B cell (primary cell): ENCODE data around the gene CUL9. TPM values are rescaled to one million over a fixed set of nuclear protein-coding genes. Genes with fewer than 3 reads are reported as not detected.

Experiments used
- ATAC-seq: fragments of 200-7000 bp; cut with Tn5 transposase; one replicate; pipeline ENCODE4 v1.10.0; 2021; ENCODE audit warnings: low read depth, mild to moderate bottlenecking, moderate number of reproducible peaks, moderate library complexity
- CTCF ChIA-PET: fragments of 350-600 bp; sonication (Branson Sonifier 250); formaldehyde crosslinking; loops from one replicate; lab custom pipeline; 2021; ENCODE audit warnings: antibody characterized with exemption, inconsistent platforms; lab: Charles Lee
- POLR2A ChIA-PET: fragments of 350-600 bp; sonication (Branson Sonifier 250); formaldehyde crosslinking; loops from one replicate; lab custom pipeline; 2021; ENCODE audit warnings: antibody characterized with exemption; lab: Charles Lee
- DNase-seq: peaks from one replicate; pipeline ENCODE4 v3.0.0; 2013
- H2AFZ ChIP-seq: 2 replicates; pipeline ENCODE4 v1.6.1; 2012; ENCODE audit warnings: mild to moderate bottlenecking, low read depth, low read length; ENCODE audit not compliant: insufficient read depth, poor library complexity, severe bottlenecking
- H3K27ac ChIP-seq, 2 donors: 1 replicate in 1 of 2; 2 replicates in 1 of 2; pipeline ENCODE4 v1.5.1; 2012 to 2013; ENCODE audit warnings: low read length in 2 of 2, mild to moderate bottlenecking in 2 of 2, moderate library complexity in 1 of 2
- H3K27me3 ChIP-seq, 4 experiments: fragments of 200-600 bp in 1 of 4; sonication (generic) in 1 of 4; replicated peaks in 1 of 4; 1 replicate in 2 of 4; 2 replicates in 2 of 4; pipeline versions ENCODE4 v1.6.1 to v1.7.0; 2013 to 2016; ENCODE audit warnings: low read length in 3 of 4, mild to moderate bottlenecking in 2 of 4, mixed read lengths in 1 of 4, moderate library complexity in 1 of 4; ENCODE audit not compliant: insufficient read depth in 4 of 4, control insufficient read depth in 3 of 4; ENCODE audit errors: control extremely low read depth in 1 of 4
- H3K36me3 ChIP-seq, 2 experiments: replicated peaks in 1 of 2; 1 replicate in 1 of 2; 2 replicates in 1 of 2; pipeline versions ENCODE4 v1.6.1 to v1.7.1; 2013; ENCODE audit warnings: low read length in 1 of 2; ENCODE audit not compliant: insufficient read depth in 2 of 2, control insufficient read depth in 1 of 2; ENCODE audit errors: control extremely low read depth in 1 of 2, extremely low read depth in 1 of 2
- H3K4me1 ChIP-seq, 2 donors: fragments of 200-600 bp in 1 of 2; sonication (generic) in 1 of 2; 1 replicate in 1 of 2; 2 replicates in 1 of 2; pipeline versions ENCODE4 v1.5.1 to v1.6.1; 2013 to 2017; ENCODE audit warnings: low read length in 2 of 2; ENCODE audit not compliant: control insufficient read depth in 2 of 2, insufficient read depth in 2 of 2
- H3K4me2 ChIP-seq: replicated peaks from 2 replicates; pipeline ENCODE3; 2012; ENCODE audit warnings: mild to moderate bottlenecking, low read depth, low read length; ENCODE audit not compliant: poor library complexity, severe bottlenecking
- H3K4me3 ChIP-seq, 5 experiments: fragments of 200-600 bp in 1 of 5; sonication (generic) in 1 of 5; 1 replicate in 3 of 5; 2 replicates in 2 of 5; pipeline versions ENCODE4 v1.5.1 to v1.7.0; 2011 to 2016; ENCODE audit warnings: low read length in 4 of 5, mild to moderate bottlenecking in 4 of 5, low read depth in 2 of 5, control low read depth in 1 of 5, moderate library complexity in 1 of 5; ENCODE audit not compliant: insufficient read depth in 1 of 5; ENCODE audit errors: control extremely low read depth in 1 of 5, extremely low read depth in 1 of 5
- H3K79me2 ChIP-seq: fragments of 200-600 bp; sonication (generic); one replicate; pipeline ENCODE4 v1.6.0; 2016; ENCODE audit warnings: low read length; ENCODE audit not compliant: control insufficient read depth, insufficient read depth
- H3K9ac ChIP-seq: fragments of 200-600 bp; sonication (generic); 2 replicates; pipeline ENCODE4 v1.6.1; 2017; ENCODE audit warnings: mild to moderate bottlenecking, low read length, moderate library complexity
- H3K9me3 ChIP-seq, 3 donors: one replicate each; pipeline versions ENCODE4 v1.6.1 to v1.7.1; 2013; ENCODE audit warnings: low read length in 2 of 3; ENCODE audit not compliant: control insufficient read depth in 2 of 3, insufficient read depth in 1 of 3; ENCODE audit errors: control extremely low read depth in 1 of 3
- H4K20me1 ChIP-seq: 2 replicates; pipeline ENCODE4 v1.6.0; 2012; ENCODE audit warnings: mild to moderate bottlenecking, low read length; ENCODE audit not compliant: insufficient read depth, control insufficient read depth, poor library complexity, severe bottlenecking
- H3K27ac Mint-ChIP-seq: one replicate; pipeline ENCODE4 v1.8.0; 2021; ENCODE audit warnings: mixed read lengths
- H3K27me3 Mint-ChIP-seq: one replicate; pipeline ENCODE4 v1.8.0; 2021; ENCODE audit warnings: mixed read lengths
- H3K4me1 Mint-ChIP-seq: one replicate; pipeline ENCODE4 v1.8.0; 2021; ENCODE audit warnings: mixed read lengths
- H3K4me3 Mint-ChIP-seq: one replicate; pipeline ENCODE4 v1.8.0; 2021; ENCODE audit warnings: mixed read lengths
- H3K9me3 Mint-ChIP-seq: one replicate; pipeline ENCODE4 v1.8.0; 2022; ENCODE audit warnings: mixed read lengths; ENCODE audit not compliant: insufficient read depth
- EZH2 ChIP-seq: IDR thresholded peaks from 2 replicates; pipeline ENCODE4 v1.6.1; 2012; ENCODE audit warnings: borderline replicate concordance, low read depth, mild to moderate bottlenecking, moderate library complexity, low read length; ENCODE audit not compliant: insufficient read depth, poor library complexity, severe bottlenecking
- WGBS: methylation state at CpG from one replicate; pipeline ENCODE4 v1.1.5; 2013; ENCODE audit warnings: missing lambda C conversion rate; ENCODE audit not compliant: insufficient coverage; 5-methylcytosine and 5-hydroxymethylcytosine counted together
- intact Hi-C: fragments of 100-400 bp; cut with micrococcal nuclease; formaldehyde crosslinking; loops from one replicate; pipeline ENCODE4 v1.10.0; 2022
- polyA plus RNA-seq: library from polyadenylated mRNA; depleted of rRNA; stranded (reverse); fragments of >200 nt; gene quantifications from 2 replicates; pipeline ENCODE4 v1.2.3, GENCODE V29; 2012
- total RNA-seq, 2 donors: library from RNA; stranded (reverse); fragments of 120-200 nt in 1 of 2; gene quantifications; 1 replicate in 1 of 2; 2 replicates in 1 of 2; pipeline versions ENCODE4 v1.2.3 to v1.2.4, GENCODE V29; 2013 to 2022
- TF ChIP-seq, protein P1 (sequence below): fragments of 200-600 bp; IDR thresholded peaks from one replicate; pipeline ENCODE4 v1.8.0; 2022; ENCODE audit warnings: antibody characterized with exemption, mild to moderate bottlenecking

The CUL9 gene
- total and polyA plus RNA-seq, 2 donors (not counting 1 experiment from before 2014, with no cell fraction given), result 98.0 to 110 TPM

DNA sequence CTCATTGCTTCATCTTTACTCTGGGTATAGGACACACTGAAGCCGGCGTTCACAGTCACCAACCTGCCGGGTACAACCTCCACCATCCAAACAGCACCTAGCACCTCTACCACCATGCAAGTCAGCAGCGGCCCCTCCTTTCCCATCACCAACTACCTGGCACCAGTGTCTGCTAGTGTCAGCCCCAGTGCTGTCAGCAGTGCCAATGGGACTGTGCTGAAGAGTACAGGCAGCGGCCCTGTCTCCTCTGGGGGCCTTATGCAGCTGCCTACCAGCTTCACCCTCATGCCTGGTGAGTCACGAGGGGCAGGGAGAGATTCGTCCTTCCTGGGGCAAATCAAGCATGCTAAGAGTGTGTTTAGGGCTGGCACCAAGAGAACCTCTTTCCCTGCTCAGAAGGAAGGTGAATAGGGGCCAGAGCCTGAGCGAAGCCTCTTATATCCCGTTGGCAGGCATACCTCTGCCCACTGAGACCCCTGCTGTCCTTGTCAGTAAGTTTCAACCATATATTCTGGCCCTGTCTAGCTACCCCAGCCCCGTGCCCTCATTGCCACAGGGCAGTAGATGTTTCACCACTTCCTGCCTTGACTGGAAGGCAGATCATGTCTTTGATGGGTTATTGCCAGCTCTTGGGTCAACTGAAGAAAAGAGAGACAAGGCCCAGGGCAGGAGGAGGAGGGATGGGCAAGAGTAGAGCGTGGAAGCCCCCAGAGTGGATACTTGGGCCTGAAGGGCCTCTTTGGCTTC, 6.1 kb upstream of the CUL9 start:
- DNase-seq, result no peak
- H3K4me1 Mint-ChIP-seq, result peaks cover 41% of the 10 kb centered on the region
- TF ChIP-seq, protein P1, sequence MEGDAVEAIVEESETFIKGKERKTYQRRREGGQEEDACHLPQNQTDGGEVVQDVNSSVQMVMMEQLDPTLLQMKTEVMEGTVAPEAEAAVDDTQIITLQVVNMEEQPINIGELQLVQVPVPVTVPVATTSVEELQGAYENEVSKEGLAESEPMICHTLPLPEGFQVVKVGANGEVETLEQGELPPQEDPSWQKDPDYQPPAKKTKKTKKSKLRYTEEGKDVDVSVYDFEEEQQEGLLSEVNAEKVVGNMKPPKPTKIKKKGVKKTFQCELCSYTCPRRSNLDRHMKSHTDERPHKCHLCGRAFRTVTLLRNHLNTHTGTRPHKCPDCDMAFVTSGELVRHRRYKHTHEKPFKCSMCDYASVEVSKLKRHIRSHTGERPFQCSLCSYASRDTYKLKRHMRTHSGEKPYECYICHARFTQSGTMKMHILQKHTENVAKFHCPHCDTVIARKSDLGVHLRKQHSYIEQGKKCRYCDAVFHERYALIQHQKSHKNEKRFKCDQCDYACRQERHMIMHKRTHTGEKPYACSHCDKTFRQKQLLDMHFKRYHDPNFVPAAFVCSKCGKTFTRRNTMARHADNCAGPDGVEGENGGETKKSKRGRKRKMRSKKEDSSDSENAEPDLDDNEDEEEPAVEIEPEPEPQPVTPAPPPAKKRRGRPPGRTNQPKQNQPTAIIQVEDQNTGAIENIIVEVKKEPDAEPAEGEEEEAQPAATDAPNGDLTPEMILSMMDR, result no peak
- TF ChIP-seq EZH2, result no peak
- Histone ChIP-seq H3K27me3 (no peaks in the 10 kb centered on the region), H2AFZ (no peak overlapping the region), H3K79me2 (peaks cover 47% of the 10 kb centered on the region), H3K9ac (no peak overlapping the region), H3K36me3 (peaks cover 0 to 40% of the 10 kb centered on the region in 2 experiments), H3K27ac (peak overlapping the region; percentile 8 to 90), H3K4me3 (no peak overlapping the region), H4K20me1 (peaks cover 33% of the 10 kb centered on the region), H3K9me3 (no peaks in the 10 kb centered on the region), H3K4me2 (no peak overlapping the region), H3K4me1 (peaks cover 30 to 40% of the 10 kb centered on the region in 2 donors)
- WGBS, result 94% methylated on average over 9 of the region's 11 CpGs
- H3K9me3 Mint-ChIP-seq, result no peaks in the 10 kb centered on the region
- ATAC-seq, result no peak
- H3K27me3 Mint-ChIP-seq, result no peaks in the 10 kb centered on the region
- POLR2A ChIA-PET, result no interaction called here
- no peak overlapping the region for H3K4me3 Mint-ChIP-seq
- intact Hi-C loops, result no loop called here
- H3K27ac Mint-ChIP-seq, result peak overlapping the region; percentile 50
- CTCF ChIA-PET, result interaction anchor here (1.2 kb wide), 1 partner anchor 317 kb away, joined by 3 read pairs; no protein-coding TSS in a partner anchor

DNA sequence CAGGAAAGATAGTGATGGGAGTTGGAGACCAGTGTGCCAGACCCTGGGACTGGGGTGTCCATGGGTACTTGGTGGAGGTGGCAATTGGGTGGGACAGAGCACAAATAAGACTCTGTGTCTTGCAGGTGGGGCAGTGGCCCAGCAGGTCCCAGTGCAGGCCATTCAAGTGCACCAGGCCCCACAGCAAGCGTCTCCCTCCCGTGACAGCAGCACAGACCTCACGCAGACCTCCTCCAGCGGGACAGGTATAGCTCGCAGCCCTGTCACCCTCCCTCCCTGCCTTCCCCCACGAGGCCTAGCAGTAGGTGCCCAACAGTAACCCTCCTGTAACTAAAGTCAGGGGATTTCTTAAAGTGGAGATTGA, 5.6 kb upstream of the CUL9 start:
- H3K9me3 Mint-ChIP-seq, result no peaks in the 10 kb centered on the region
- H3K27me3 Mint-ChIP-seq, result no peaks in the 10 kb centered on the region
- Histone ChIP-seq H3K27me3 (no peaks in the 10 kb centered on the region), H3K27ac (peak overlapping the region in 1 of 2 donors; percentile 90), H3K36me3 (peaks cover 0 to 40% of the 10 kb centered on the region in 2 experiments), H3K9ac (no peak overlapping the region), H3K4me1 (peaks cover 34 to 44% of the 10 kb centered on the region in 2 donors), H2AFZ (no peak overlapping the region), H3K79me2 (peaks cover 47% of the 10 kb centered on the region), H3K9me3 (no peaks in the 10 kb centered on the region), H4K20me1 (peaks cover 33% of the 10 kb centered on the region), H3K4me3 (no peak overlapping the region), H3K4me2 (no peak overlapping the region)
- H3K4me1 Mint-ChIP-seq, result peaks cover 45% of the 10 kb centered on the region
- no peak overlapping the region for H3K4me3 Mint-ChIP-seq
- intact Hi-C loops, result no loop called here
- CTCF ChIA-PET, result interaction anchor here (0.7 kb wide), 1 partner anchor 45 kb away, joined by 3 read pairs; no protein-coding TSS in a partner anchor
- no peak for ATAC-seq
- WGBS, result 100% methylated on average over 1 of the region's 6 CpGs
- H3K27ac Mint-ChIP-seq, result peak overlapping the region; percentile 50
- no peak for TF ChIP-seq EZH2
- TF ChIP-seq, protein P1, result no peak
- no peak for DNase-seq
- POLR2A ChIA-PET, result no interaction called here
